Esophagus (tissue), 2 donors: Measurements from ENCODE around the gene FBXO31. TPM values are rescaled to one million over a fixed set of nuclear protein-coding genes. Genes with fewer than 3 reads are reported as not detected.
A peak's percentile ranks its signal among the peaks of the same experiment; 100 is the strongest.

ENCODE experiments used
- H3K27ac ChIP-seq, 2 donors: one replicate each; pipeline ENCODE4 v1.5.1; 2013; ENCODE audit warnings: low read depth in 2 of 2, mild to moderate bottlenecking in 2 of 2, inconsistent platforms in 1 of 2, low read length in 1 of 2, moderate library complexity in 1 of 2
- H3K27me3 ChIP-seq, 2 donors: one replicate each; pipeline ENCODE4 v1.6.1; 2013; ENCODE audit warnings: low read length in 2 of 2, control low read depth in 1 of 2, mild to moderate bottlenecking in 1 of 2; ENCODE audit not compliant: insufficient read depth in 2 of 2, control insufficient read depth in 1 of 2
- H3K36me3 ChIP-seq, 2 donors: one replicate each; pipeline ENCODE4 v1.6.1; 2013; ENCODE audit warnings: low read length in 1 of 2; ENCODE audit not compliant: control insufficient read depth in 2 of 2, insufficient read depth in 2 of 2
- H3K4me1 ChIP-seq, 2 donors: one replicate each; pipeline ENCODE4 v1.6.1; 2013; ENCODE audit warnings: low read length in 1 of 2; ENCODE audit not compliant: control insufficient read depth in 2 of 2, insufficient read depth in 2 of 2
- H3K4me3 ChIP-seq, 2 donors: one replicate each; pipeline ENCODE4 v1.5.1; 2013; ENCODE audit warnings: low read length in 2 of 2, mild to moderate bottlenecking in 2 of 2, low read depth in 1 of 2, moderate library complexity in 1 of 2
- H3K9me3 ChIP-seq, 2 donors: one replicate each; pipeline ENCODE4 v1.6.1; 2013; ENCODE audit warnings: mild to moderate bottlenecking in 2 of 2, low read depth in 1 of 2, low read length in 1 of 2, moderate library complexity in 1 of 2; ENCODE audit not compliant: control insufficient read depth in 2 of 2, insufficient read depth in 1 of 2
- WGBS, 2 donors: extraction: QIAGEN DNeasy Blood & Tissue Kit; methylation state at CpG; one replicate each; pipeline ENCODE4 v1.1.7; 2013; 5-methylcytosine and 5-hydroxymethylcytosine counted together
- polyA plus RNA-seq, 2 donors: library from polyadenylated mRNA; stranded (reverse); fragments of 200-250 nt; gene quantifications; one replicate each; pipeline ENCODE4 v1.2.3, GENCODE V29; 2013
- donor health status: healthy with polysubstance abuse.
- donor health status: Bipolar disorder and iron deficiency.

The FBXO31 gene
- polyA plus RNA-seq, 2 donors = 10.4 to 12.5 TPM

DNA sequence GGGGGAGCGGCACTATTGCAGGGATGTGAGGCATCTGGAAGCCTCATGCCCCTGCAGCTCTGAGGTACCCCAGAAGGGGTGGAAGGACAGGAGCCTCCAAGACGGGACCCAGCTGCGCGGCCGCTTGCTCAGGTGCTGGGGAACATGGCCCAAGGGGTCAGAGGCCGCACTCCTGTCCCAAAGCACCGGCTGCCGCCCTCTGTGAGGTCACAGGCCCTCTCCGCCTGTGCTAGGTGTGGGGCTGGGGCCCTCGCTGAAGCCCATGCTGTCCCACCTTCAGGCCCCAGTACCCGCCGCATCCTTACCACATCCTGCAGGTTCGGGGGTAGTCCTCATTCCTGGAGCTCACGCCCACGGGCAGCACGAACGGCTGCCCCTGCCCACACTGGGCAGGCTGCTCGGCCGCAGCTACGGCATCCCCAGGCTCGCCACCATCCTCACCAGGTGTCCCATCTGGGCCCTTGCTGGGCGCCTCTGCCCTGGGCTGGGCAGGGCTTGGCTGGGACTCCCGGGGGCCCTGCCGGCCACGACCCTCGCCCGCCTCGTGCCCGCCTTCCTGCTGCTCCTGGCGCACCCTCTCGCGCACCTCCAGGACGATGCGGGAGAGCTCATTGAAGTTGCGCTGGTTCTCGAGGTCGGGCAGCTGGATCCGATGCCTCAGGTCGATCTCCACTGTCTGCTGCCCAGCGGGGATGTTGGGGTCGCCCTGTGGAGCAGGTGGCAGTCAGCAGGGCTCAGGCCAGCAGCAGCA lies 49.8 kb downstream of the FBXO31 start:
- Histone ChIP-seq H3K4me3 (no peak overlapping the region), H3K27me3 (no peaks in the 10 kb centered on the region), H3K4me1 (no peaks in the 10 kb centered on the region), H3K36me3 (peaks cover 17 to 68% of the 10 kb centered on the region in 2 donors), H3K27ac (no peak overlapping the region), H3K9me3 (no peaks in the 10 kb centered on the region)
- 94% methylated on average over 41 of the region's 41 CpGs for WGBS, 2 donors

GRCh38 chr16:87333101-87333500 lies 50.5 kb downstream of the FBXO31 start:
- Histone ChIP-seq H3K27me3 (no peaks in the 10 kb centered on the region), H3K4me3 (no peak overlapping the region), H3K36me3 (peaks cover 17 to 68% of the 10 kb centered on the region in 2 donors), H3K4me1 (no peaks in the 10 kb centered on the region), H3K27ac (no peak overlapping the region), H3K9me3 (no peaks in the 10 kb centered on the region)
- 90 to 92% methylated on average over 15 of the region's 15 CpGs for WGBS, 2 donors

GRCh38 chr16:87332150-87332549 lies 51.4 kb downstream of the FBXO31 start:
- Histone ChIP-seq H3K9me3 (no peaks in the 10 kb centered on the region), H3K4me3 (no peak overlapping the region), H3K4me1 (no peaks in the 10 kb centered on the region), H3K27ac (no peak overlapping the region), H3K36me3 (peaks cover 17 to 72% of the 10 kb centered on the region in 2 donors), H3K27me3 (no peaks in the 10 kb centered on the region)
- 80 to 85% methylated on average over 10 of the region's 10 CpGs for WGBS, 2 donors

DNA sequence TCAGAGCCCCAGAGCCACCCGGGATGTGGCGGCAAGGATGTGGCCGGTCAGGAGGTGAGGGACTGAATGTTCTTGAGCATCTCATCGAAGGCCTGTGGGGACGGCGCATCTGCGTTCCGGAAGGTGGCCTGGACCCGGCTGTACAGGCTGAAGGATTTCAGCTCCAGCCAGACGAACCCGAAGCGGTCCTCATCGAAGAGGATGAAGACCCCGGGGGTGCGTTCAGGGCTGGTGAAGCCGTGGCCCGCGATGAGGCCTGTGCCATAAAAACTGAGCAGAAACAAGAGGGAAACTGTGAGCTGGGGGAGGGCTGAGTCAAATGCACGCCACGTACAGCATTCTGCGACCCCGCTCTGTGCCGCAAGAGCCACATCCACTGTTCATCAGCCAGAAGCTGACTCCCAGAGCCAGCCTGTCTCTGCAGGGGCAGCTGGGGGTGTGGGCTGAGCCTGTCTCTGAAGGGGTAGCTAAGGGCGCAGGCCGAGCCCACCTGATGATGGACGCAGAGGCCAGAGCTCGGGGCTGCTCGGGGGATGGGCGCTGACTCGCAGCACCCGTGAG lies 52.3 kb downstream of the FBXO31 start:
- Histone ChIP-seq H3K27ac (no peak overlapping the region), H3K27me3 (no peaks in the 10 kb centered on the region), H3K36me3 (peaks cover 17 to 69% of the 10 kb centered on the region in 2 donors), H3K4me1 (no peaks in the 10 kb centered on the region), H3K4me3 (no peak overlapping the region), H3K9me3 (no peaks in the 10 kb centered on the region)
- 93% methylated on average over 31 of the region's 31 CpGs for WGBS, 2 donors

DNA sequence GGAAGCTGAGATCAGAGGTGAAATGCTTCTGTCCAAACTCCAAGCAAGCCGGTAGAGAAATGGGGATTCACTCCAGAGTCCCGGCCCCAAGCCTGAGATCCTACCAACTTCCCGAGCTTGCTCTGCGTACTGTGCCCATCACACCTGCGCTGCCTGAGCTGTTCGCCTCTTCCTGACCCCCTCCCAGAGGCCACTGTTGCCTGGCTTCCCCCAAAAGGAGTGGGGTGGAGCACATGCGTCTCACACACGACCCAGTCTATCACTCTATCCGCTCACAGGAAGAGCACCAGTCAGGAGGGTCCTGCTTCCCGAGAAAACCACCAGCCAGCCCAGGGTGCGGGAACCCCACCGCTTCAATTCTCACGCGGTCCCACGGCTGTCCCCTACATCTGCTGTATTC lies 52.9 kb downstream of the FBXO31 start:
- H3K36me3 ChIP-seq = peaks cover 15 to 65% of the 10 kb centered on the region in 2 donors

GRCh38 chr16:87330257-87330624 lies 53.3 kb downstream of the FBXO31 start:
- peaks cover 14 to 61% of the 10 kb centered on the region in 2 donors for H3K36me3 ChIP-seq
- H3K4me3 ChIP-seq = no peak overlapping the region
- H3K27me3 ChIP-seq = no peaks in the 10 kb centered on the region
- 92 to 93% methylated on average over 11 of the region's 11 CpGs for WGBS, 2 donors
- H3K9me3 ChIP-seq = no peaks in the 10 kb centered on the region
- H3K4me1 ChIP-seq = no peaks in the 10 kb centered on the region
- no peak overlapping the region for H3K27ac ChIP-seq

More for the DNA sequence above, 52.9 kb downstream of the FBXO31 start:
- H3K9me3 ChIP-seq = no peaks in the 10 kb centered on the region
- H3K27me3 ChIP-seq = no peaks in the 10 kb centered on the region
- no peak overlapping the region for H3K27ac ChIP-seq
- H3K4me1 ChIP-seq = no peaks in the 10 kb centered on the region
- H3K4me3 ChIP-seq = no peak overlapping the region
- 83 to 93% methylated on average over 15 of the region's 15 CpGs for WGBS, 2 donors

GRCh38 chr16:87329436-87330256 lies 53.9 kb downstream of the FBXO31 start:
- Histone ChIP-seq H3K27me3 (no peaks in the 10 kb centered on the region), H3K27ac (peak overlapping the region in 1 of 2 donors; percentile 6), H3K4me1 (no peaks in the 10 kb centered on the region), H3K4me3 (no peak overlapping the region), H3K36me3 (peaks cover 9 to 56% of the 10 kb centered on the region in 2 donors), H3K9me3 (no peaks in the 10 kb centered on the region)
- 90 to 95% methylated on average over 20 of the region's 20 CpGs for WGBS, 2 donors

DNA sequence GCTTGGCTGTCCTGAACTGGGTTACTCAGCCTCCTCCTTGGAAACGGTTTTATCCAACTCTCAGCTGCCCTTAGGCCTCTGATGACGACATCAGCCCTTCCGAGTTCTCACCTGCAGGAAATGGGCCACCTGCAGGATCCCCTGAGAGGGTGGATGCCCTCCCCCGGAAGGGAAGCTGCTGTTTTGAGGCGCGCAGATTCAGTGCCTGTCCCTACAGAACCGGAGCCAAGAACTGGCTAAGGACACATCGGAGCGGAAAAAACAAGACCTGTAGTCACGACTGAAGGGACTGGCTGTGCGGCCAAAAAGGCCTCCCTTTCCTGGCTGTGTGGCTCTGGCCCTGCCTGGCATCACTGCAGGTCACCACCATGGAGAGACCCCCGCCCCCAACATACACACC lies 54.7 kb downstream of the FBXO31 start:
- H3K36me3 ChIP-seq = peaks cover under 1 to 48% of the 10 kb centered on the region in 2 donors
- H3K27ac ChIP-seq = no peak overlapping the region
- H3K4me3 ChIP-seq = no peak overlapping the region
- H3K4me1 ChIP-seq = no peaks in the 10 kb centered on the region
- no peaks in the 10 kb centered on the region for H3K27me3 ChIP-seq
- WGBS, 2 donors = 72 to 74% methylated on average over 12 of the region's 12 CpGs
- H3K9me3 ChIP-seq = no peaks in the 10 kb centered on the region

- Histone ChIP-seq H3K27me3 (no peaks in the 10 kb centered on the region), H3K4me1 (no peaks in the 10 kb centered on the region), H3K4me3 (no peak overlapping the region), H3K36me3 (peaks cover 0 to 43% of the 10 kb centered on the region in 2 donors), H3K27ac (no peak overlapping the region), H3K9me3 (no peaks in the 10 kb centered on the region)
- WGBS, 2 donors = 83 to 89% methylated on average over 19 of the region's 19 CpGs
These were observed 55.6 kb downstream of the FBXO31 start for GRCh38 chr16:87327798-87328495.
